GM19372 (cell line): ENCODE results near the gene TTC39C.

ENCODE experiments used
- ATAC-seq: cut with Tn5 transposase; IDR thresholded peaks from one replicate; pipeline ENCODE4 v1.9.1; 2021; ENCODE audit warnings: mild to moderate bottlenecking, low read depth, moderate library complexity; ENCODE audit not compliant: unreplicated experiment

TTC39C gene

DNA sequence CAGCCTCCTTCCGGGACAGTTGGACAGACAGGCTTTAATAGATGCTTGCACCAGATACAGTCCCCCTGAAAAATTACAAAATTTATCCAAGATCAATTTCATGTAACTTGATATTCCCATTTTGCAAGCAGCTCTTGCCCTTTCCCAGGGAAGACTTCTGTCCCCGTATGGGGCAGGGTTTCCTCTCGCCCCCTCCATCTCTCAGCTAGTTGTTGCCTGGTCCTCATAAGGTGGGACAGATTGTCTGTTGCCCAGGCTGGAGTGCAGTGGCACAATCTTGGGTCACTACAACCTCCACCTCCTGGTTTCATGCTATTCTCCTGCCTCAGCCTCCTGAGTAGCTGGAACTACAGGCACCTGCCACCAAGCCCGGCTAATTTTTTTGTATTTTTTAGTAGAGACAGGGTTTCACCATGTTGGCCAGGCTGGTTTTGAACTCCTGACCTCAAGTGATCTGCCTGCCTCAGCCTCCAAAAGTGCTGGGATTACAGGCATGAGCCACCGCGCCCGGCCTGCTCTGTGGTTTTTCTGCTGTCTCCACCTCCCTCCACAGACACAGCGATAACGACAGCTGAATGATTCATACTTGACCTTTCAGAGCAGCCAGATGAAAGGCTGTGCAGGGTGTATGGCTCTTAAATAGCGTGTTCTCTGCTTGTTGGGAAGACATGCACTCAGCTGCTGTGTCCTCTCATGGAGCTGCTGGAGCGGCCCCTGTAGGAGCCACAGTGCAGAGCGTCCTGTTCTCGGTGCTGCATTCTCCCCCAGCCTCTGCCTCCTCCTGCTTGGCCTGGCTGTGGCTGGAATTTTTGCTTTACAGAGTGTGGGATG lies 61.4 kb downstream of the TTC39C start:
- ATAC-seq: no peak

DNA sequence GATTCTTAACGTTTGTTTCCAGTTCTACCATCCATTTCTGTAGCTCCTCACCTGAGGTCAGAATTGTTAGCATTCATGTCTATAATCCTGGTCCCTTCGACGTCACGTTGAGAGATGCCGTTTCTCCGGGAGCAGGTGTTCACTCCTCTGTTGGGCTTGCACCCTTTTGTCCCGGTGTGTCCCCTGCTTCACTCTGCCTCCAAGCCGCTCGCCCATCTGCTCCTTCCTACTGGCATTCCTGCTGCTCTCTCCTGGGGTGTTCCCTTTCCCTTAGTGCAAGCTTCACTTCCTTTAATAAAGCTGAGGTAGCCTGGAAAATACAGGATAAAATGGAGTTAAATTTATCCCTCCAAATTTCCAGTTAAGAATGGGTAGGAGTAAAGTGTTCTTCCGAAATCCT lies 62.4 kb downstream of the TTC39C start:
- ATAC-seq: no peak

DNA sequence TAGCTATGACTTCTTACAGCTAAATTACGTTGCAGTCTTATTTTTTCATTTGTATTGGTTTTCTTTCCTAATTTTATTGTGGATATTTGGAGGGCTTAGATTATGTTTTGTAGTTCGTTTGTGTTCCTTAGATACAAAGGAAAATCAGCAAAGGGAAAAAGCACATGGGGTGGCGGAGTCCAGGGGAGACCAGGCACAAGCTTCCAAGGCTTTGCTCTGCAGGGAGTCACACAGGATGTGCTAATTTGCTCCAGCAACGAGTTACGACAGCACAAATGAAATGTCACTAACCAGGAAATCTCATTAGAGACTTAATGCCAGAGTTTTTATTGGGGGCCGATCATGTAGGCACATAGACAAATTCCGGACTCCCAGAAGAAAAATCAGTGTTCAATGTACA lies 63.8 kb downstream of the TTC39C start:
- no peak for ATAC-seq

DNA sequence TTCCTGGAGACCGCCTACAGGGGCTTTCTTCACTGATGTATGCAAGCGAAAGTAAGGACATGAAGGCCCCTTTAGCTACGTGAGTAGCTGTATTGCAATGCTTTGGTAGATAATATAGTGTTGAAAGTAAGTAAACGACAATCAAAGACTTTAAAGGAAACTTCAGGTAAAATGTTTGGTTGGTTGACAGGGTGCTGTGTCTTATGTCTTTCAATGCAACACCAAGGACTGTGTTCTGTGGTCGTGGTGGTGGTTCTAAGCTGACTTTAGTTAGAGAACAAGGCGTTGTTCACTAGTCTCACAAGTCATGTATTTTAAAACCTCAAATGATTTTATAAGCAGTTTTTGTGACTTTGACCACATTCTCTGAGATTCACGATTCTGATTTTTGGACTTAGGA lies 66.3 kb downstream of the TTC39C start:
- no peak for ATAC-seq

DNA sequence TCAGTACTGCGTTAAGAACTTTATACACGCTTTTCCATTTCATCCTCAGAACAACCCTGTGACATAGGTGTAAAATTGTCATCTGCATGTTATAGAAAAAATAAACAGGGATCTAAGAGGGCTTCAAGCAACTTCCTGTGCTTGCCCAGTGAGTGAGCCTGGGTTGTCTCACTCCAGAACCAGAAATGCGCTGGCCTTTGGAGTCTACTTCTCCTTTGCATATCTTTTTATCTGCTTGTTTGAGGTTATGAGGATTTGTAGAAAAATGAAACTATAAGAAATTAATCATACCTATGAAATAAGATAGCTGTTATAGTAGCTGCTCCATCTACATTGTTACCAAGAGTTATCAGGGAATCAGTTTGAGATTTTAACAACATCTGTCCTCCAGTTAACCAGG lies 69.0 kb downstream of the TTC39C start:
- ATAC-seq: no peak

DNA sequence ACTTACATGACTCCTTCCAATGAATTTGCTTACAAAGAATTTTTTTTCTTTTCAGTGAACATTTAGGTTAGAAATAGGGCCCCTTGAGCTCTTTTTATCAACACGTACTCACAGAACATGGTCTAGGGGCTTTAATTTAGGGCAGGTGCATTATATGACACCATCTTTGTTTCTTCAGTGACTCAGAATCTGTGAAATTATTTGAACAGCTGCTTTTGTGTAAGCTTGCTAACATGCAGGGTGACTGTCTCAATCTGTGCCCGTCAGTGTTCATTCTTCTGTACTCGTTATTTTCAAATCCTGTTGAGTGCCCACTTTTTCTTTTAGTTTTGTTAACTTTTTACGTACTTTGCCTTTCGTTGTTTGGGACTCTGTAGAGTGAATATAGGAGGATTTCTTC lies 71.5 kb downstream of the TTC39C start:
- ATAC-seq: no peak

DNA sequence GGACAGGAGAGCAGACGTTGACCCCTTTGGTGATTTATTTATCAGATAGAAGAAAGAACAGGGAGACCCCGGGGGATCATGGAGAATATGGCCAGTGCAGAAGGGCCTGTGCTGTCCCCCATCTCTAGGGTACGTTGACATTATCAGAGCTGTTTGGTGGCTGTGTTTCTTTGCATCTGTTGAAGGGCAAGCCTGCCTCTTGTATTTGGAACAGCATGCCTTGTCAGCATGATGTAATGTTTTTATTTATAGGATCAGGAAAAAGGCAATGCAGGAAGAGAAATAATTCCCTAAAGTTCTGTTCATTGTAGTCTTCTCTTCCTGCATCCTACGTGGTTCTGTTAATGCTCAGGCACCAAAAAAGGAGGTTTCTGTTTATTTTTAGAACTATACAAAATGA lies 74.5 kb downstream of the TTC39C start:
- ATAC-seq: no peak

DNA sequence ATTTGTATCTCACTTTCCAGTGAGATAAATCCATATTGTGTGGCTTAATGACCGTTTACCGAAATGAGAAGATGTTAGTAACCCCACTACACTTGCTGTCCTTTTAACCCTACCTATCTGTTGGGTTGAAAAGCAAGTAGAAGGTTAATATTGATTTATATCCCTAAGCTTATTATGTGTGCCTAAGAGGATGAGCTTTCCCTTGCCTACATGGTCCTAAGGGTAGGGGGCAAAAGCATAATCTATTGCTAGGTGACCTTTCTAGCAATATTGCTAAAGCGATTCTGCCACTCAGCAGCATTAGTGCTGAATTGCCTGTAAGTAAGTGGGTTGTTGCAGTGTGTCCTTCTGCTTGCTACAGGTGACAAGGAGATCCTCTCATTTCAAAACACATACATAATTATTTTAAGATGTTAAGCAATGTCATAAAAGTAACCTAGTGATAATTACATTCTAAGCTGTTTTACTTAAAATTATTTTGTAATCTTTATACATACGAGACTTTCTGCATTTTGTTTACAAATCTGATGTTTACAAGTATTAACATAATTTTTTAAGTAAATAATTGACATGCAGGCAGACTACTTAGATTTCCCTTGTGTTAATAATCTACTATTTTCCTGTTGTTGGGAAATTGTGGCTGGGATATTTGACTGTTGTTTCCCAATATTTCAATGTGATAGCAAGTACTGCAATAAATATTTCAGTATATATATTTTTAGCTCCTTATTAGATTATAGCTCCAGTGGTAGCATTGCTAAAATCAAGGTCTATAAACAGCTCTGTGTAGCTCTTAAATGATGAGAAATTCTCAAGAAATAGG lies 75.2 kb downstream of the TTC39C start:
- no peak for ATAC-seq

DNA sequence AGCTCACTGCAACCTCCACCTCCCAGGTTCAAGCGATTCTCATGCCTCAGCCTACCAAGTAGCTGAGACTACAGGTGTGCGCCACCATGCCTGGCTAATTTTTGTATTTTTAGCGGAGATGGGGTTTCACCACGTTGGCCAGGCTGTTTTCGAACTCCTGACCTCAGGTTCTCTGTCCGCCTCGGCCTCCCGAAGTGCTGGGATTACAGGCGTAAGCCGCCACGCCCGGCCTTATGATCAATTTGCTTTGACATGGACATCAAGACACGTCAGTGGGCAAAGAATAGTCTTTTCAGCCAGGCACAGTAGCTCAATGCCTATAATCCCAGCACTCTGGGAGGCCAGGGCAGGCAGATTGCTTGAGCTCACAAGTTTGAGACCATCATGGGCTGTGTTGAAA lies 76.3 kb downstream of the TTC39C start:
- ATAC-seq: no peak

DNA sequence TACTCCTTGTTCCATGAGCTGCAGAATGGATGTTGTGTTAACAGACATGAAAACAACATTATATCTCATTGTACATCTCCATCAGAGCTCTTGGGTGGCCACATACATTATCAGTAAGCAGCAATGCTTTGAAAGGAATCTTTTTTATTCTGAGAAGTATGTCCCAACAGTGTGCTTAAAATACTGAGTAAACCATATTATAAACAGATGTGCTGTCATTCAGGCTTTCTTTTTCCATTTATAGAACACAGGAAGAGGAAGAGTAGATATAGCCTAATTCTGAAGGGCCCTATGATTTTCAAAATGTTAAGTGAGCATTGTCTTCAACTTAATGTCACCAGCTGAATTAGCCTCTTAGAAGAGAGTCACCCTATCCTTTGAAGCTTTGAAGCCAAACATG lies 80.0 kb downstream of the TTC39C start:
- no peak for ATAC-seq

DNA sequence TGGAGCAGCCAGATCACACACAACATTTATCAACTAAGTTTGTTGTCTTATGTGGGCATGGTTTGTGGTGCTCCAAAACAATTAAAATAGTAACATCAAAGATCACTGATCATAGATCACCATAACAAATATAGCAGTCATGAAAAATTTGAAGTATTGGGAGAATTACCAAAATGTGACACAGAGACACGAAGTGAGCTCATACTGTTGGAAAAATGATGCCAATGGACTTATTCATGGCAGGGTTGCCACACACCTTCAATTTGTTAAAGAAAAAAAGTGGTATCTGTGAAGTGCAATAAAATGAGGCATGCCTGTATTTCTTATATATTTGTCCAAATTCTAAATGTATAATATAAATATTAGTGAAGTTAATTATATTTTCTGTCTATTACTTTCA lies 81.4 kb downstream of the TTC39C start:
- ATAC-seq: no peak

DNA sequence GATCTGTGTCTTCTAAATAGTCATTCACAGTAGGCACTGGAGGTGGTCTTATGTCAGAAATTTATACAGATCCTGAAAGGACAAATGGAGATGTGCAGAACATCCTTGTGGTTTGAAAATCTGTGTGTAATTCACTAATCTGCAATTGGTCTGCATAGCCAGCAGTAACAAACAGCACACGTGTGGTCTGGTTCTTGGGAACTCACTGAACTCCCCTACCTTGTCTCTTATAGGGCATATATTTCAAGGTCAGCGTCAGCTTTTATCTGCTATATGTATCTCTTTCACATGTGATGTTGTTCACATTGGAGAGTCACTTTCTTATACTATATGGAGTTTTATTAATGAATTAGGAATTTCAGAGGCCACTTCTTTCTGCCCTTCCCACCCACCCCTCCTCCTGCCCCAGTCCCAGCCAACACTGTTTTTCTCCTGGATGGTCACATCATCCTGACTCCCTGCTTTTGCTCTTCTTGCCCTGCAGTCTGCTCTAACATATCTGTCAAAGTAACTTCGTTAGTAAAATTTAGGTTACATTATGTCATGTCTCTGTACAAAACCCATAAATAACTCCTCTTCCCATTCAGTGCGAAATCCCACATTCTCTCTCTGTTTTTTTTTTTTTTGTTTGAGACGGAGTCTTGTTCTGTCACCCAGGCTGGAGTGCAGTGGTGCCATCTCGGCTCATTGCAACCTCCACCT lies 88.9 kb downstream of the TTC39C start:
- ATAC-seq: no peak

DNA sequence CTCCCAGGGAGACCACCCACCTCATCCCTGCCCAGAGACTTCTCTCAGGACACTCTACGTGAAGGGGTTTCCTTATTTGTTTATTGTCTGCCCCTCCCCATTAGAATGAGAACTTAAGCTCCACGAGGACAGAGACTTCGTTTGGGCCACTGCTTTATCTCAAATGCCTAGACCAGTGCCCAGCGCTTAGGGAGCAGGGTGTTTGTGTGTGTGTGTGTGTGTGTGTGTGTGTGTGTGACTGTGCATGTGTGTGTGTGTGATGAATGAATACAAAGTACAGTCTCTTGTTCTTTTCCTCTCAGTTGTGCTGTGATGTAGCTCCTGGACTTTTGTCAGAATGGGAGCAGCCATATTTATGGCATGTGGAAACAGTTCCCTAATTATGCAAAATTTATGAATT lies 89.9 kb downstream of the TTC39C start:
- ATAC-seq: no peak

DNA sequence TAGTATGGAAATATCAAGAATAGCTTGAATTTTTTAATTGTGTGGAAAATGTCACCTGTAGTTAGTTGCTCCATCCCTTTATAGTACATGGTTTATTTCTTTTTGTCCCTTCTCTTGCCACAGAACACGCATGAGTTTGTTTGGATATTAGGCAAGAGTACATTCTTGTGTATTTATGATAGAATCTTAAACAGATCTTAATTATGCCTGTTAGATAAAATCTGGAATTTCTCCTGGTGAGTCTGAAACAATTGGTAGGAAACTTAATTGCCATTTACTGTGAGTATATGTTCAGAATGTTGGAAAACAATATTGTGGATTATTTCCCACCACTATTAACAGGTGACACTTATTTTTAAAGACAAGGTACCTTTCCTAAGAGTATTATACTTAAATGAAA lies 94.1 kb downstream of the TTC39C start:
- ATAC-seq: no peak

DNA sequence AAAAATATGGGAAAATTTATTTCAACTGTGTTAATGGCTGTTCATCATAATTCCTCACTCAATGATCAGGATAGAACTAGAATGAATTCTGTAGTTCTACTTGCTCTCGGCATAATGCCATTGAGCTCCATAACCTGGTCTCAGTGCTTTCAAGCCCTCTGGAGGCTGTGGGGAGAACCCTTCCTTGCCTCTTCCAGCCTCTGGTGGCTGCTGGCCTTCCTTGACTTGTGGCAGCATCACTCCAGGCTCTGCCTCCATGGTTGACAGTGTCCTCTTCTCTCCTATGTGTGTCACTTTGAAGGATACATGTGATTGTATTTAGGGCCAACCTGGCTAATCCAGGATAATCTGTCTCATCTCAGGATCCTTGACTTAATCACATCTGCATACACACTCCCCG lies 97.4 kb downstream of the TTC39C start:
- ATAC-seq: no peak

DNA sequence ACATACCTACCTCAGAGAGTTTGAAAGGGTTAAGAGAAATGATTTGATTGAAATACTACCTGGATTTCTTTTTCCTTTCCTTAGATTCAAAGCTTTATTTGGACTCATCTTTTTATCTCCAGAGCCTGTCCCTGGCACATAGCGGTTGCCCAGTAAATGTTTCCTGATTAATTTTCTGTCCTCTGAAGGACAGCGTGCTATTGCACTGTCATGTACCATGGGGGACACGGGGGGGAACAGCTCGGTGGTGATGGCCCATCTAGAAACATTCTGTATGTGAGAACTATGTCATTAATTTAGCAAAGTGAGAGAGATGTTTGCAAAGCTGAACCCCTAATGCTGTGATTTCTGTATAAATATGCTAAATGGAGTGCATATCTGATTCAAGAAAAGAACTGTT lies 97.9 kb downstream of the TTC39C start:
- no peak for ATAC-seq

DNA sequence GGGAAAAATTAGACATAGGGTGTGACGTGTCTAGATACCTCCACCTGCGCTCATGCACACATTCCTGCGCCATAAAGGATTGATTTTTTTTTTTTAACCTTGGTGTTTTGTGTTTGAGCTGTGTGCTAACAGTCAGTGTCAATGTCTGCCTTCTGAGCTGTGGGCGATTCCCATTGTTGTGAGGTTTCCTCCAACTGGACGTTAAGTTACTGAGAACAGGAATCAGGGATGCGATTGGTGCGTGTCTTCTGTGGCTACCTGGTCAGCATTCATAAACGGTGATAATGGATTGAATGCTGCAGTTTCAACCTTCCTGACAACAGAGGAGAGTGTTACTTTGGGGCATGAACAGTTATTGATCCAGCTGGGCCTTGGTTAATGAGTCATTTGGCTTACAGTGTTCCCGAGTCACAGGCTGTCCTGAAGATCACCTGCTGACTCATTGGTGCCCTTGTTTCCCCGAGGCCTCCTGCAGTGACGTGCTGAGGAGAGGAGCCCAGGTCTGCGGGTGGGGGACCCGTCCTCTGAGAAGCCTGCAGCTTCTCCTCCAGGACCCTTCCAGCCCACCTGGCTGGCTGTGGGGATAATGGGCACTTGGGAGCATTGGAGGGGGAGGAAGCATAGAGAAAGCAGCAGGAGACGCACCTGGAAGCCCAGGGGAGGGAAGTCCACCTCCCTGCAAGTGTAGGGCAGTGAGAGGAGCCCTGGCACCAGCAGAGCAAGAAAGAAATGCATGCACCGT lies 98.5 kb downstream of the TTC39C start:
- ATAC-seq: no peak

DNA sequence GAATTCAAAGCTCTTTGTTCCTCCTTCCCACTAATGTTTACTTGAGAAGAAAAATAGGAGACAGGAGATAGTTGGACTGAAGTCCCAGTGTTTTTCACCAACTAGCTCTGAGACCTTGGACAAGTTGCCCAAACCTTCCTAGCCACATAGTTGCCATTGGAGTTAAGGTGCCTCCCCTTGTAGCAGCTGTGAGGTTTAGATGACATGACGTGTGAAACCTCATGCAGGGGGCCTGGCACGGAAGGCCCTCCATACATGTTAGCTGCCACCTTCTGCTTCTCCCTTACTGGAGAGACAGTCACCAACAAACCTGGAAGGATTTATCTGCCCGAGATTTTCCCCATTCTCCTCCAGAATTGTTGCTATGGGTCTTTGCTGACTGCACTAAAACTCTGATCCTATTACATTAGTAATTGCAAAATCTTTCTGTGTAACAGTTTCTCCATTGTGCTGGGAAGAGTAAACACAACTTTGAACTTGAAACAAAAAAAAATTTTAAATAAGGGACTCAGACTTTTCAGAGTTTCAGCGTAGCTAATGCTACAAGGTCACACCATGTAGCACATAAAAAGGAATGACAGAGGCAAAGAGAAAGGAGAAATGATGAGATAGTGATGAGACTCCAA lies 100.5 kb downstream of the TTC39C start:
- no peak for ATAC-seq

DNA sequence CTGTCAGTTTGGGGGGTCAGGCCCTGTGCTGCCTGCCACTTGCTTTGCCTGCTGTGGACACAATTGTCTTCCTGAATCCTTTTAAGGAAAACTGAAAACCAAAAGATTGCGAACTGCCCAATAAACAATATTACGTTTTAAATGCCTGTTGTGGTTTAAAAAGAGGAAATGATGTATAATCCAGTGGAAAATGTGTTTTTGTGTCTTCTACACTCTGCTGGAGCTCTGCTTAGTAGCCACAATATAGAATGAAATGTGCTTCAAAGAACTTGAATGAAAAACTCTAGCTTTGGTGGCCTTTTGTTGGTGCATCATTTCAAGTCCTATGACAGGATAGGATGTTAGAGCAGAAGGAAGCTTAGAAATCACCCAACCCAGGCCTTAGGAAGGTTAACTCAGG lies 101.1 kb downstream of the TTC39C start:
- no peak for ATAC-seq
